Hematopoietic multipotent progenitor cell (in vitro differentiated cells): Measurements from ENCODE around the gene MRC2. TPM values are rescaled to one million over a fixed set of nuclear protein-coding genes. Genes with fewer than 3 reads are reported as not detected.

Source experiments
- DNase-seq, 3 donors: peaks; one replicate each; pipeline ENCODE4 v3.0.0-alpha.2; 2011 to 2015; ENCODE audit warnings: low read depth in 2 of 3, low spot score in 2 of 3
- total RNA-seq: library from RNA; depleted of rRNA; stranded (reverse); fragments of >200 nt; gene quantifications from one replicate; pipeline ENCODE4 v1.2.3, GENCODE V29; 2012

MRC2 gene
- total RNA-seq, 1 donor: 25.3 TPM

- DNase-seq: no peak
Observed at GRCh38 chr17:62630365-62631085, 3.1 kb downstream of the MRC2 start.

DNA sequence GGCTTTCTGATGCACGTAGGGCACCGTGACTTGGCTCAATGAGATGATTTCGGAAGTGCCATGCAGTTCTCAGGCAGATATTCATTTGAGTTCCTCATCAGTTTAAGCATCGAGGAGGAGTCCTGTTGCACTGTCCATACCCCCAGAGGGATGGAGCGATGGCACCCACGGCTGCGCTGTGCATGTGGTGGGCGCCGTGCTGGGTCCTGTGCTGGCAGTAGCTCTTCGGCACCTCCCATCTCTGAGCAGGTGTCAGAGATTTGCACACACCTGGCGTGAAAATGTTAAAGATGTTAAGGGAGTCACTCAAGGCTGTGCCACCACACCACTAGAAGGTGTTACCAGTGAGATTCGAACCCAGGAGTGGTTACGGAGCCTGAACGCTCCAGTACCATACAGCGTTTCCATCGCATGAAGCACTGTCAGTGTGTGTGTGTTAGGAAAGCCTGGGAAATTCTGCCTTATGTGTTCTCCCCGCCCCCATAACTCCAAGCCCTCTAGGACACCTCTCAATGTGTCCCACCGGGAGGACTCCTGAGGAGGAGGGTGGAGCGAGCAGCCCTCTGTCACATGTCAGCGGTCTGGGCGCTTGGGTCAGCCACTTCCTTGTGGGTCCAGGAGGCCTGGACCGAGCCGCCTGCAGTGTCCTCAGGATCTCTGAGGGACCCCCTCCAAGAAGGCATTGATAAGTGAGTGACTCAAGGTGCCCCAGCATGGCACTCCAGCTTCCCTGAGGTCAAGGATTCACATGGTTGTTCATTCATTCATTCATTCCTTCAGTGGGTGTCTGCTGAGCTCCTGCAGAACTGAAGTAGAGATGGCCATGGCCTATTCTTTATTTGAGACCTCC lies 3.8 kb downstream of the MRC2 start:
- no peak for DNase-seq

DNA sequence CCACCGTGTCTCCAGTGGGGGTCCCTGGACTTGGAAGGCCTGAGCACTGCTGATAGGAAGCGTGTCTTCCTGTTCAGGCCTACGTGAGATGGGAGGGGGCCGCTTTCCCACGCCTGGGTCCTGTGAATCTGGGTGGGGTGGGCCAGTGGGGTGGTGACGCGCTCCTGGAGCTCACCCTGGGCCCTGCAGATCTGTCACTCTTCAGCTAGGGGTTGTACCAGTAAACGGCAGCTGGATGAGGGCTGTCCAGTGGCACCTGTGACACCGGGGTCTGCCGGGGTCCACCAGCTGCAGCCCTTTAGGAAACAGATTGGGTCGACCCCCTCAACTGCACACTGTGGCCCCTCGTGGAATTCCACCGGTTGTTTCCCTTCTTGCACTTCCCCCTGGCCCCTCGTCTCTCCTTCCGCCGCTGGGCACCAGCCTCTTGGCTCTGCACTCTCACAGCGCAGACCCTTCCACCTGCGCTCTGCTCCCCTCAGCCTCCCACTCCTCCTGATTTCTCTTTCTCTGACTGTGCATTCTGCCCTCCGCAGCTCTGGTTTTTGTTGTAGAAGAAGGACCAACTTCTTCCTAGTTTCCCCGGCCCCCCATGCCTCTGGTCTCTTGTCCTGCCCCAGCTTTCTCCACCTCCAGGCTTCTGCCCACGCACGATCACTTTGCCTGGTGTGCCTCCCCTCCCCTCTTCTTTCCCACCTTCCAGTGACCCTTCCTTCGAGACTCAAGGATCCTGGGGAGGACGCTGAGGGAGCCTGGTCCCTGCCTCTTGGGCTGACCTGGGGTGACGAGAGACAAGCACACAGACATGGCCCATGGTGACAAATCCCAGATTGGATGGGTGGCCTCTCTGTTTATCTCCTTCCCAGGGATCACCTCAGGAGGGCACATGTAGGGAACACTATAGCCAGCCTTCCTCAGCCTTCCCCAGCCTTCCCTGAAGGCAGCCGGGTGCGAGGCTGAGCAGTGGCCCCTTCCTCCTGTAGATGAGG lies 4.8 kb downstream of the MRC2 start:
- no peak for DNase-seq

DNA sequence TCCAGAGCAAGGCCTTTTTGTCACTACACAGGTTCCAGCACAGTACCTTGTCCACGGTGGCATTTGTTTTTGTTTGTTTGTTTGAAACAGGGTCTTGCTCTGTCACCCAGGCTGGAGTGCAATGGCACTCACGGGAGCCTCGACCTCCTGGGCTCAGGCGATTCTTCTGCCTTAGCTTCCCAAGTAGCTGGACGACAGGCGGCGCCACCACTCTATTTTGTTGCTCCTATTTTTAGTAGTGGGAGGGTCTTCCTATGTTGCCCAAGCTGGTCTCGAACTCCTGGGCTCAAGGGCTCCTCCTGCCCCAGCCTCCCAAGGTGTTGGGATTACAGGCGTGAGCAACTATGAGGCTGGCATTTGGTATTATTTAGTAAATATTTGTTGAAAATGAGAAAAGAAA lies 10.3 kb downstream of the MRC2 start:
- no peak for DNase-seq

DNA sequence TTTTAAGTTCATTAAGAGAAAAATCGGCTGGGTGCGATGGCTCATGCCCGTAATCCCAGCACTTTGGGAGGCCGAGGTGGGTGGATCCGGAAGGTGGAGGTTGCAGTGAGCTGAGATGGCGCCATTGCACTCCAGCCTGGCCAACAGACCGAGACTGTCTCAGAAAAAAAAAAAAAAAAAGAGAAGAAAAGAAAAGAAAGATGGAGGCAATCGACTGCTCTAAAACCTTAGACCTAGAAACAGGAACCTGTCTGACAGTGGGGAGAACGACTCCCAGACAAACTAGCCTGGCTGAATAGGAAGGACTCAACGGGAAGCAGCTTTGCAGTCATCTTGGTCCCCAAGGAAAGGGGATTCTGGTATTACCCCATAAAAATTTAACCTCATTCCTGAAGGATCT lies 13.7 kb downstream of the MRC2 start:
- DNase-seq: no peak

DNA sequence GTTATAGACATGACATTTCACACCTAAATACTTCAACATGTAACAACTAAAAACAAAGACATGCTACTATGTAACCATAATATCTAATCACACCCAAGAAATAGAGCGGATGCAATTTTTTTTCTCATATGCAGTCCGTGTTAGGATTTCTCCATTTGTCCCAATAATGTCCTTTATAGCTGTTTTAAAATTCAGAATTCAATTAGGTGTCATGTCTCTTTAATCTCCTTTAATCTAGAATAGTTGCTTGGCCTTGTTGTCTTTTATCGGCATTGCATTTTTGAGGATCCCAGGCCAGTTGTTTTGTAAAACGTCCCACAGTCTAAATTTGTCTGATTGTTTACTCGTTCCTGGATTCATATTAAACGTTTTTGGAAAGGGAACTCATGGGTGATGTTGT lies 14.5 kb downstream of the MRC2 start:
- DNase-seq: no peak

DNA sequence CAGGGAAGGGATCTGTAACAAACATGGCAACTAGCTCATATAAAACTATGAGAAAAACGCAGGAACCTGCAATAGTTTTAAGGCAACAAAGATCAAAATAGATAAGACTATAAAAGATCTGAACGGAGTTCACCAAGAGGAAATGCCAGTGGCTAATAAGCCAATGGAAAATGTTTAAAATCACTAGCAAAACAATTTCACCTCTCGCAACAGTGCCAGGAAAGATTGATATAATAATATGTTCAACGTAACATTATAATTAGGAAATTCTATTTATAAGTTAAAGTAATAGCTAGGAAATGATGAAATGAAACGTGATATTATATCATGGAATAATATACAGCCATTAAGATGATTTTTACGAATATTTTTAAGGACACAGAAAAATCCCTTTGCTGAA lies 16.0 kb downstream of the MRC2 start:
- DNase-seq: no peak

- DNase-seq: no peak
Observed at GRCh38 chr17:62644487-62645173, 17.2 kb downstream of the MRC2 start.

DNA sequence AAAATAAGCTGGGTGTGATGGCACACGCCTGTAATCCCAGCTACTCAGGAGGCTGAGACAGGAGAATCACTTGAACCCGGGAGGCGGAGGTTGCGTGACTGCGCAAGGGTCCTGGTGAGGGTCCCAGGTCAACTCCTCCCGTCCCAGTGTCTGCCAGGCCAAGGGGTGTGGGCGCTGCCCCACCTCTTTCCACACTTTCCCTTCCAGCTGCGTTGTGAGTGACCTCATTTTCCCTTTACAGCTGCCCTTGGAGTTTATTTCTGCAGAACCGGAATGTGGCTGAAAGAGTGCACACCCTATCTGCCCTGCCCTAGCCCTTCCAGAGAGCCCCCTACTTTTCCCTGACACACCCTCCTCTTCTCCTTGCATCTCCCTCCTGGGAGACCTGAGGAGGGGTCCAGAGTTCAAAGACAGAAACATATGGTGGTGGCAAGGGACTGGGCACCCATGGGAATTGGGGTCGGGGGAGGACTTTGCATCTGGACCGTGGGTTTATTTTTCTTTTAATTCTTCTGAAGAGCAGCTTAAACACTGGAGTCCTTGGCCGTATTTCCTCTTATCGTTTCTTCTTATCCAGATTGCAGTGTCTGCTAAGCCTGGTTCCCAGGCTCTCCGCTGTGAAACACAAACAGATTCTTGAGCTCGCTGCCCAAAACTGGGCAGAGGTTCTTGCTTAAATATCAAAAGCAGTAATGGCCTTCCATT lies 20.9 kb downstream of the MRC2 start:
- no peak for DNase-seq

GRCh38 chr17:62648956-62649294 lies 21.5 kb downstream of the MRC2 start:
- no peak for DNase-seq

GRCh38 chr17:62649570-62649969 lies 22.1 kb downstream of the MRC2 start:
- DNase-seq: no peak

DNA sequence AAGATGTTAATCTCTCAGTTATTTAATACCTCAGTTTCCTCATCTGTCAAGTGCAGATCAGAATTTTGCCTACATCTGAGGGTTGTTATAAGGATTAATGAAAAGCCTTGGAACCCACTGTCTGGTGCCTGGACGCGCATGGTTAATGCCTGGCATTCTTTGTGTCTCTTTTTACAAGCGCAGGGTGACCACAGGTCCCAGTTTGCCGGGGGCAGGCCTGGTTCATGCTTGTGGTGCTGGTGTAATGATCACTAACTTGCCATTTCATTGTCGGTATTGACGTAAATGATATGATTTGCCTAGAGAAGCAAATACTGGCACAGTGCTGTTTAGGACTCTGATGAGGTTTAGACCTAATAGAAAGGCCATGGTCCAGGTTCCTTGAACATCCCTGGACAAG lies 23.1 kb downstream of the MRC2 start:
- no peak for DNase-seq

DNA sequence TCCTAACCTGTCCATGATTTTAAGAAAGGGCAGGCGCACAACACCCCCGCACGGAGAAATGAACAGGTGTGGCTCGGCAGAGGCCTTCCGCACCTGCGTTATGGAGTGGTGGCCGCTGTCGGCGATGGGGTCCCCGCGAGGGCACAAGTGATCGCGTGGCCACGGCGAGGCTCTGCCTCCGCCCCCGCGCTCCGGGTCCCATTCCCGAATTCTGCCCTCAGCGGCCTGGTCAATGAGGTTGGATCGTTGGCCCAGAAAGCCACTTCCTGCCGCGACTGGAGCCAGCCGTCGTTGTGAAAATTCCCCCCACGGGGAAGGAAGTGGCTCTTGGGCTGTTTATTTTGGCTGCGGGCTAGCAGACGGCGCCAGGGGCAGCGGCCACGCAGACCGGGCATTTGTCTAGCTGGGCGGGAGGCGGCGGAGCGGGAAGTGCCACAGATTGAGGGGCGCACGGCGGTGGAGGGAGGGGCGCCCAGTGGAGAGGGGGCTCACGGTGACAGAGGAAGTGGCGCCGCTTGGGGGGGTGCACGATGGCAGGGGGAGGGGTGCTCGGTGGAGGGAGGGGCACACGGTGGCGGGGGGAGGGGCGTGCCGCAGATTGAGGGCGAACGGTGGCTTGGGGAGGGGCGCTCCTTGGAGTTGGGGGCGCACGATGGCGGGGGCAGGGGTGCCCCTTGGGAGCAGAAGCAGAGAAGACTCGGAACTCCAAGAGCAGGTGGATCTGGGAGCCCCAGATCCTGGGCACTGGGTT lies 25.0 kb downstream of the MRC2 start:
- DNase-seq: peak in 2 of 3 donors; percentile 59 to 64

GRCh38 chr17:62653002-62653825 lies 25.7 kb downstream of the MRC2 start:
- peak in 2 of 3 donors; percentile 65 for DNase-seq

- no peak for DNase-seq
Observed at GRCh38 chr17:62653826-62654761, 26.6 kb downstream of the MRC2 start.

DNA sequence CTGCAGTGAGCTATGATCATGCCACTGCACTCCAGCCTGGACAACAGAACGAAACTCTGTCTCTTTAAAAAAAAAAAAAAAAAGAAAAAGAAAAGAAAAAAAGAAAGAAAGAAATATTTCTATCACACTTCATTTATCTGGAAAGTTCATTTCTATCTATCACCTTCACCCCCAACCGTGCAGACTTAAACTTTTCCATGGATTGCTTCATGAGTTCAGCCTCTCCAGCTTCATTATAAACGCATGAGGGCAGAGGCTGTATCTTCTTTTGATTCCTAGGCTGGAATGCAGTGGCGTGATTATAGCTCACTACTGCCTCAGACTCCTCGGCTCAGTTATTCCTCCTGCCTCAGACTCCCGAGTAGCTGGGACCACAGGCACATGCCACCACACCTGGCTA lies 28.2 kb downstream of the MRC2 start:
- DNase-seq: no peak

DNA sequence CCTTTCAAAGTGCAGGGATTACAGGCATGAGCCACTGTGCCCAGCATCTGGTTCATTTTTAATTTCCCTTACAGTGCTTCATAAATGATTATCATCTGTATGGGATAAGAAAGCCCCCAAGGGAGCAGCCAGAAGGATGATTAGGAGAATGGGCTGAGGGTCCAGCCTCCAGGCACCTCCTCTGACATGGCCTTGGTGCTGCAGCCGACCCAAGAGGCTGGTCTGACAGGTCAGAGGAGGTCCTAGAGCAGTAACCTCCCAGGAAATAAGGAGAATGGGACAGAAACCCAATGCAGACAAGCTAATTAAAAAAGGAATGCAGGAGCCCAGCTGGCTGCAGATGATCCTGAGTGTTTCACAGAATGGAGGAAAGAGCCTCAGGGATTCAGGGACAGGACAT lies 29.0 kb downstream of the MRC2 start:
- DNase-seq: no peak
